HEK293 (cell line): ENCODE results near the gene PTGFRN.
A peak's percentile ranks its signal among the peaks of the same experiment; 100 is the strongest.

Experiments
- GFI1B ChIP-seq: fragments of 450-650 bp; formaldehyde crosslinking; IDR thresholded peaks from 2 replicates; pipeline ENCODE4 v1.5.1; 2016; ENCODE audit warnings: missing biosample characterization, missing genetic modification characterization
- KLF17 ChIP-seq: fragments of 450-650 bp; formaldehyde crosslinking; IDR thresholded peaks from 2 replicates; pipeline ENCODE4 v1.5.1; 2016; ENCODE audit warnings: missing biosample characterization, missing genetic modification characterization
- KLF7 ChIP-seq: fragments of 450-650 bp; formaldehyde crosslinking; IDR thresholded peaks from 2 replicates; pipeline ENCODE4 v1.5.1; 2016; ENCODE audit warnings: missing biosample characterization, missing genetic modification characterization, borderline replicate concordance
- MYNN ChIP-seq: fragments of 450-650 bp; formaldehyde crosslinking; IDR thresholded peaks from 2 replicates; pipeline ENCODE4 v1.5.1; 2016; ENCODE audit warnings: missing biosample characterization, missing genetic modification characterization, borderline replicate concordance
- OSR2 ChIP-seq: fragments of 450-650 bp; formaldehyde crosslinking; IDR thresholded peaks from 2 replicates; pipeline ENCODE4 v1.5.1; 2016; ENCODE audit warnings: missing biosample characterization, missing genetic modification characterization
- SCRT2 ChIP-seq: fragments of 450-650 bp; formaldehyde crosslinking; IDR thresholded peaks from 2 replicates; pipeline ENCODE4 v1.5.1; 2016; ENCODE audit warnings: missing biosample characterization, missing genetic modification characterization
- SP2 ChIP-seq: fragments of 450-650 bp; formaldehyde crosslinking; IDR thresholded peaks from 2 replicates; pipeline ENCODE4 v1.5.1; 2016; ENCODE audit warnings: missing biosample characterization, missing genetic modification characterization
- YY2 ChIP-seq: fragments of 450-650 bp; formaldehyde crosslinking; IDR thresholded peaks from 2 replicates; pipeline ENCODE4 v1.5.1; 2016; ENCODE audit warnings: missing biosample characterization, missing genetic modification characterization
- ZBTB11 ChIP-seq: fragments of 450-650 bp; formaldehyde crosslinking; conservative IDR thresholded peaks from 2 replicates; pipeline ENCODE4 v1.5.1; 2016; ENCODE audit warnings: low read depth, missing biosample characterization, missing genetic modification characterization
- ZNF10 ChIP-seq: fragments of 450-650 bp; formaldehyde crosslinking; IDR thresholded peaks from 2 replicates; pipeline ENCODE4 v1.5.1; 2017; ENCODE audit warnings: missing biosample characterization, missing genetic modification characterization
- ZNF121 ChIP-seq: fragments of 450-650 bp; formaldehyde crosslinking; IDR thresholded peaks from 2 replicates; pipeline ENCODE4 v1.5.1; 2016; ENCODE audit warnings: missing biosample characterization, missing genetic modification characterization
- ZNF138 ChIP-seq: fragments of 450-650 bp; formaldehyde crosslinking; IDR thresholded peaks from 2 replicates; pipeline ENCODE4 v1.5.1; 2016; ENCODE audit warnings: missing biosample characterization, missing genetic modification characterization, borderline replicate concordance
- ZNF146 ChIP-seq: fragments of 450-650 bp; formaldehyde crosslinking; IDR thresholded peaks from 2 replicates; pipeline ENCODE4 v1.5.1; 2016; ENCODE audit warnings: missing biosample characterization, missing genetic modification characterization
- ZNF175 ChIP-seq: fragments of 450-650 bp; formaldehyde crosslinking; IDR thresholded peaks from 2 replicates; pipeline ENCODE4 v1.5.1; 2016; ENCODE audit warnings: missing biosample characterization, missing genetic modification characterization
- ZNF19 ChIP-seq: fragments of 450-650 bp; formaldehyde crosslinking; IDR thresholded peaks from 2 replicates; pipeline ENCODE4; 2016; ENCODE audit warnings: missing biosample characterization, missing genetic modification characterization, low read depth
- ZNF239 ChIP-seq: fragments of 450-650 bp; formaldehyde crosslinking; IDR thresholded peaks from 2 replicates; pipeline ENCODE4 v1.5.1; 2016; ENCODE audit warnings: missing biosample characterization, missing genetic modification characterization
- ZNF354C ChIP-seq: fragments of 450-650 bp; formaldehyde crosslinking; IDR thresholded peaks from 2 replicates; pipeline ENCODE4 v1.5.1; 2016; ENCODE audit warnings: missing biosample characterization, missing genetic modification characterization, low read depth, borderline replicate concordance
- ZNF404 ChIP-seq: fragments of 450-650 bp; formaldehyde crosslinking; IDR thresholded peaks from 2 replicates; pipeline ENCODE4 v1.5.1; 2017; ENCODE audit warnings: missing biosample characterization, missing genetic modification characterization
- ZNF433 ChIP-seq: fragments of 450-650 bp; formaldehyde crosslinking; IDR thresholded peaks from 2 replicates; pipeline ENCODE4 v1.5.1; 2016; ENCODE audit warnings: missing biosample characterization, missing genetic modification characterization, low read depth
- ZNF530 ChIP-seq: fragments of 450-650 bp; formaldehyde crosslinking; IDR thresholded peaks from 2 replicates; pipeline ENCODE4 v1.5.1; 2016; ENCODE audit warnings: low read depth, missing biosample characterization, missing genetic modification characterization
- ZNF548 ChIP-seq: fragments of 450-650 bp; formaldehyde crosslinking; IDR thresholded peaks from 2 replicates; pipeline ENCODE4 v1.5.1; 2016; ENCODE audit warnings: missing biosample characterization, missing genetic modification characterization
- ZNF629 ChIP-seq: fragments of 450-650 bp; formaldehyde crosslinking; IDR thresholded peaks from 2 replicates; pipeline ENCODE4 v1.5.1; 2017; ENCODE audit warnings: missing biosample characterization, missing genetic modification characterization
- ZNF658 ChIP-seq: fragments of 450-650 bp; formaldehyde crosslinking; IDR thresholded peaks from 2 replicates; pipeline ENCODE4; 2016; ENCODE audit warnings: missing biosample characterization, missing genetic modification characterization
- ZNF677 ChIP-seq: fragments of 450-650 bp; IDR thresholded peaks from 2 replicates; pipeline ENCODE4 v1.5.0; 2018; ENCODE audit warnings: missing biosample characterization, mild to moderate bottlenecking, missing genetic modification characterization, moderate library complexity
- ZNF692 ChIP-seq: fragments of 450-650 bp; formaldehyde crosslinking; IDR thresholded peaks from 2 replicates; pipeline ENCODE4 v1.5.1; 2016; ENCODE audit warnings: missing biosample characterization, missing genetic modification characterization
- ZNF701 ChIP-seq: fragments of 450-650 bp; formaldehyde crosslinking; IDR thresholded peaks from 2 replicates; pipeline ENCODE4 v1.5.1; 2016; ENCODE audit warnings: missing biosample characterization, missing genetic modification characterization
- ZSCAN16 ChIP-seq: fragments of 450-650 bp; formaldehyde crosslinking; IDR thresholded peaks from 2 replicates; pipeline ENCODE4 v1.5.1; 2016; ENCODE audit warnings: missing biosample characterization, missing genetic modification characterization
- ZSCAN18 ChIP-seq: fragments of 450-650 bp; formaldehyde crosslinking; IDR thresholded peaks from 2 replicates; pipeline ENCODE4 v1.5.1; 2016; ENCODE audit warnings: missing biosample characterization, missing genetic modification characterization
- ZSCAN4 ChIP-seq: fragments of 450-650 bp; formaldehyde crosslinking; IDR thresholded peaks from 2 replicates; pipeline ENCODE4 v1.5.1; 2017; ENCODE audit warnings: missing biosample characterization, missing genetic modification characterization
- ZXDB ChIP-seq: fragments of 450-650 bp; formaldehyde crosslinking; IDR thresholded peaks from 2 replicates; pipeline ENCODE4 v1.5.1; 2016; ENCODE audit warnings: missing biosample characterization, missing genetic modification characterization

PTGFRN gene

GRCh38 chr1:116909512-116910378, at the start of gene PTGFRN (continued):
- peak; percentile 49 for TF ChIP-seq ZBTB11 (tag by site-specific recombination)
- no peak for TF ChIP-seq ZSCAN16 (tag by site-specific recombination)
- TF ChIP-seq ZNF629 = peak; percentile 42; the same call in 1 of the 2 replicates
- no peak for TF ChIP-seq ZNF146 (tag by site-specific recombination)
- TF ChIP-seq SCRT2 (tag by site-specific recombination) = peak; percentile 16; the same call in 1 of the 2 replicates
- no peak for TF ChIP-seq ZNF701 (tag by site-specific recombination)
- no peak for TF ChIP-seq ZNF19
- TF ChIP-seq OSR2 (tag by site-specific recombination) = no peak
- TF ChIP-seq SP2 (tag by site-specific recombination) = peak; percentile 74
- TF ChIP-seq YY2 (tag by site-specific recombination) = no peak
- TF ChIP-seq KLF17 (tag by site-specific recombination) = peak; percentile 29; the same call in 1 of the 2 replicates
- no peak for TF ChIP-seq ZNF404 (tag by site-specific recombination)
- TF ChIP-seq ZNF138 (tag by site-specific recombination) = no peak
- 0 out of 2 replicates have a peak, but pooled peaks have one; percentile 15 for TF ChIP-seq ZNF121 (tag by site-specific recombination)
- no peak for TF ChIP-seq ZNF677
- TF ChIP-seq GFI1B (tag by site-specific recombination) = no peak
- no peak for TF ChIP-seq ZNF433 (tag by site-specific recombination)
- TF ChIP-seq ZNF692 (tag by site-specific recombination) = peak; percentile 77
- TF ChIP-seq ZNF530 (tag by site-specific recombination) = no peak
- TF ChIP-seq MYNN (tag by site-specific recombination) = no peak
- peak; percentile 63 for TF ChIP-seq ZXDB (tag by site-specific recombination)
- TF ChIP-seq ZNF658 (tag by site-specific recombination) = no peak
- TF ChIP-seq ZNF354C (tag by site-specific recombination) = no peak
- TF ChIP-seq ZNF175 = no peak
- TF ChIP-seq ZNF548 (tag by site-specific recombination) = no peak
- no peak for TF ChIP-seq KLF7
- TF ChIP-seq ZNF239 (tag by site-specific recombination) = no peak
- no peak for TF ChIP-seq ZNF10 (tag by site-specific recombination)
- no peak for TF ChIP-seq ZSCAN18 (tag by site-specific recombination)
- TF ChIP-seq ZSCAN4 (tag by site-specific recombination) = 0 out of 2 replicates have a peak, but pooled peaks have one; percentile 19
